ENCODE data around the gene RFC2. TPM values are rescaled to one million over a fixed set of nuclear protein-coding genes. Genes with fewer than 3 reads are reported as not detected.

RFC2 gene
- total and polyA plus RNA-seq, 8 donors: 17.0 to 48.1 (median 37.7) TPM

DNA sequence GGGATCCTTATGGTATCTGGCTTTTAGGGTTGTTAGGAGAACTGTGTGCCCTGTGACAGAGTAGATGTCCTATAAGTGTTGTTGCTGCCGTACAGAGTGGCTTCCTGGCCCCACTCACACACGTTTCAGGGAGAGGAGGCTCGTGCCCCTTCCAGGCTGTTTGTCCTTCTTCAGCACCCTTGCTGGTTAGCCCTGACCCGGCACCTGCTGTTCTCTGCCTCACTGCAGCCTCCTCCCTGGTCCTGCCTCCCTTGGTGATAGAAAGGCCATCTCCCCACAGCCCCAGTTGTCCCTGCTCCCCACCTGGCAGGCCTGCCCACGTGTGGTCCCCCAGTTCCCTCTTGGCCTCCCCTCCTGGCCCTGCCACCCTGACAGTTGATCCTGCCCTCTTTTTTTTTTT lies 37.3 kb upstream of the RFC2 start:
- Histone ChIP-seq H3K9me3 (no peaks in the 10 kb centered on the region), H3K4me1 (peaks cover 11 to 34% of the 10 kb centered on the region in 2 donors), H3K27me3 (peaks cover 5 to 29% of the 10 kb centered on the region in 2 donors), H3K36me3 (no peaks in the 10 kb centered on the region), H3K4me3 (no peak overlapping the region), H3K27ac (no peak overlapping the region)
- TF ChIP-seq, protein P1, sequence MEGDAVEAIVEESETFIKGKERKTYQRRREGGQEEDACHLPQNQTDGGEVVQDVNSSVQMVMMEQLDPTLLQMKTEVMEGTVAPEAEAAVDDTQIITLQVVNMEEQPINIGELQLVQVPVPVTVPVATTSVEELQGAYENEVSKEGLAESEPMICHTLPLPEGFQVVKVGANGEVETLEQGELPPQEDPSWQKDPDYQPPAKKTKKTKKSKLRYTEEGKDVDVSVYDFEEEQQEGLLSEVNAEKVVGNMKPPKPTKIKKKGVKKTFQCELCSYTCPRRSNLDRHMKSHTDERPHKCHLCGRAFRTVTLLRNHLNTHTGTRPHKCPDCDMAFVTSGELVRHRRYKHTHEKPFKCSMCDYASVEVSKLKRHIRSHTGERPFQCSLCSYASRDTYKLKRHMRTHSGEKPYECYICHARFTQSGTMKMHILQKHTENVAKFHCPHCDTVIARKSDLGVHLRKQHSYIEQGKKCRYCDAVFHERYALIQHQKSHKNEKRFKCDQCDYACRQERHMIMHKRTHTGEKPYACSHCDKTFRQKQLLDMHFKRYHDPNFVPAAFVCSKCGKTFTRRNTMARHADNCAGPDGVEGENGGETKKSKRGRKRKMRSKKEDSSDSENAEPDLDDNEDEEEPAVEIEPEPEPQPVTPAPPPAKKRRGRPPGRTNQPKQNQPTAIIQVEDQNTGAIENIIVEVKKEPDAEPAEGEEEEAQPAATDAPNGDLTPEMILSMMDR (IDR thresholded peaks at IDR 0.05): no peak
- DNase-seq (no peak), ATAC-seq (no peak)
- intact Hi-C loops (cut with DNase I): no loop called here

DNA sequence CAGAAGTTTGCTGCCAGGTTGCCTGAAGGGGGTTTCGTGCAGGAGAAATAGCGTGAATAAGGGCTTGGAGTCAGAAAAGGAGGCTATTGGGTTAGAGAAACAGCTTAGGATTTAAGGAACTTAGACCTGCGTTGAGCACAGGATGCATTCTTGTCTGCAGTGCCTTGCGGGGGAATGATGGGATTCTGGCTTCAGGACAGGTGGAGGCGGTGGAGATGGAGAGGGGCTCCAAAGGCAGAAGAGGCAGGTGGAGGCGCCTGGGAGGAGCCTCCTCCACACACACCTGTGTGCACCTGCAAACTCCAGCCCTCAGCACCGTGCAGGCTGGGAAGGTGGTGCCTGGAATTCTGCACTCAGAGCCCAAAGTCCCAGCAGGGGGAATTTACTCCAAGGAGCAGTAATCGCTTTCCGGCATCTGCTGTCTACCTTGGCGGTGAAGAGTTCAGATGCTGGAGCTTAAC lies 36.8 kb upstream of the RFC2 start:
- Histone ChIP-seq H3K27me3 (peaks cover 5 to 29% of the 10 kb centered on the region in 2 donors), H3K36me3 (no peaks in the 10 kb centered on the region)

DNA sequence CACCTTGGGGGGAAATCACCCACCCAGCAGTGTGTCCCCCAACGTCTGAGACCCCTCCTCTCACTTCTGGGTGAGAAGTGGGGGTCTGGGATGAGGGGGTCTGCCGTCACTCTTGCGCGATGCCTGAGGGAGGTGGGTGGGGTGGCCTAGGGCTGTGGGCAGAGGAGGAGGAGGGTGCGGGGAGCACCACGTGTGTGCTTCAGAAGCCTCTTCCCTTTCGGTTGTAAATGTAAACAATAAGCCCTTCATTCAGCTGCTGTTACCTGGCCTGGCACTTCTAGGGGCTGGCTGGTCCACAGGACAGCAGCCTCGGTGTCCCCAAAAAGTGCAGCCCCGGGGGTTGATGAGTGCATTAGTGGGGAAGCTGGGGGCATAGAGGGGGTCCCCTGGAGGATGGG lies 36.4 kb upstream of the RFC2 start:
- intact Hi-C loops (cut with DNase I): no loop called here
- no peaks in the 10 kb centered on the region for H3K36me3 ChIP-seq

More for the DNA sequence above, 36.8 kb upstream of the RFC2 start:
- H3K9me3 ChIP-seq: no peaks in the 10 kb centered on the region
- TF ChIP-seq, protein P1 (IDR thresholded peaks at IDR 0.05): no peak
- DNase-seq: no peak
- intact Hi-C loops (cut with DNase I): no loop called here
- H3K4me1 ChIP-seq: peaks cover 11 to 34% of the 10 kb centered on the region in 2 donors
- H3K27ac ChIP-seq: no peak overlapping the region
- peak overlapping the region; percentile 60 to 68 for H3K4me3 ChIP-seq
- no peak for ATAC-seq

GRCh38 chr7:74289659-74290552 lies 35.7 kb upstream of the RFC2 start:
- Histone ChIP-seq H3K36me3 (no peaks in the 10 kb centered on the region), H3K27ac (peak overlapping the region; percentile 53), H3K9me3 (no peaks in the 10 kb centered on the region), H3K27me3 (peaks cover 5 to 29% of the 10 kb centered on the region in 2 donors), H3K4me3 (peak overlapping the region; percentile 60 to 68), H3K4me1 (peaks cover 11 to 34% of the 10 kb centered on the region in 2 donors)
- intact Hi-C loops (cut with DNase I): no loop called here
- TF ChIP-seq, protein P1 (IDR thresholded peaks at IDR 0.05): no peak
- DNase-seq (peak in 1 of 4 donors; percentile 83), ATAC-seq (peak; percentile 10)

More for the DNA sequence above, 36.4 kb upstream of the RFC2 start:
- no peak overlapping the region for H3K27ac ChIP-seq
- H3K9me3 ChIP-seq: no peaks in the 10 kb centered on the region
- peak overlapping the region; percentile 60 to 68 for H3K4me3 ChIP-seq
- DNase-seq (no peak), ATAC-seq (no peak)
- peaks cover 5 to 29% of the 10 kb centered on the region in 2 donors for H3K27me3 ChIP-seq
- peaks cover 11 to 34% of the 10 kb centered on the region in 2 donors for H3K4me1 ChIP-seq
- TF ChIP-seq, protein P1 (IDR thresholded peaks at IDR 0.05): no peak

GRCh38 chr7:74289018-74289658 lies 34.9 kb upstream of the RFC2 start, which contains the start of gene CLIP2:
TSS of gene CLIP2 (plus strand) at chr7:74289407. CDS start at chr7:74317547, 28,140 bp downstream.
- H3K4me1 ChIP-seq: peaks cover 8 to 37% of the 10 kb centered on the region in 2 donors
- no peaks in the 10 kb centered on the region for H3K36me3 ChIP-seq
- peak within 1 kb of the TSS; percentile 53 for H3K27ac ChIP-seq
- H3K4me3 ChIP-seq: peak within 1 kb of the TSS; percentile 60 to 68
- TF ChIP-seq, protein P1 (IDR thresholded peaks at IDR 0.05): no peak
- H3K9me3 ChIP-seq: no peaks in the 10 kb centered on the region
- intact Hi-C loops (cut with DNase I): no loop called here
- peak; percentile 92 for ATAC-seq
- DNase-seq: peak; percentile 73 to 96 (median 84)
- peaks cover 5 to 29% of the 10 kb centered on the region in 2 donors for H3K27me3 ChIP-seq

Data from left lung (tissue), 10 donors.